H9 (cell line): ENCODE measurements around the gene GP1BB. TPM values are rescaled to one million over a fixed set of nuclear protein-coding genes. Genes with fewer than 3 reads are reported as not detected.

Experiments used
- DNase-seq: peaks from one replicate; pipeline ENCODE4 v3.0.0-alpha.2; 2017
- H2AFZ ChIP-seq: one replicate; pipeline ENCODE4 v1.6.1; 2013; ENCODE audit warnings: mild to moderate bottlenecking, low read length, control low read depth, moderate library complexity
- H2AK5ac ChIP-seq: 2 replicates; pipeline ENCODE4 v1.6.1; 2013; ENCODE audit warnings: low read length, control low read depth, mixed read lengths; ENCODE audit not compliant: insufficient read length
- H2BK120ac ChIP-seq: one replicate; pipeline ENCODE4 v1.6.1; 2013; ENCODE audit warnings: low read depth, mild to moderate bottlenecking, low read length, control low read depth, inconsistent platforms; ENCODE audit not compliant: poor library complexity, severe bottlenecking
- H2BK12ac ChIP-seq: 2 replicates; pipeline ENCODE4 v1.6.1; 2013; ENCODE audit warnings: low read length, control low read depth, mixed read lengths, low read depth; ENCODE audit not compliant: insufficient read length
- H2BK15ac ChIP-seq: 2 replicates; pipeline ENCODE4 v1.6.1; 2013; ENCODE audit warnings: low read depth, low read length, control low read depth
- H2BK20ac ChIP-seq: one replicate; pipeline ENCODE4 v1.6.1; 2013; ENCODE audit warnings: low read depth, mild to moderate bottlenecking, low read length, control low read depth, inconsistent platforms; ENCODE audit not compliant: poor library complexity, severe bottlenecking
- H2BK5ac ChIP-seq: 2 replicates; pipeline ENCODE4 v1.6.1; 2013; ENCODE audit warnings: low read length, control low read depth, mixed read lengths; ENCODE audit not compliant: insufficient read length
- H3K14ac ChIP-seq: 2 replicates; pipeline ENCODE4 v1.6.1; 2013; ENCODE audit warnings: low read length, control low read depth; ENCODE audit not compliant: insufficient read depth
- H3K18ac ChIP-seq: 2 replicates; pipeline ENCODE4 v1.6.1; 2013; ENCODE audit warnings: low read depth, mild to moderate bottlenecking, mixed read lengths, low read length, control low read depth; ENCODE audit not compliant: insufficient read length
- H3K23ac ChIP-seq: 2 replicates; pipeline ENCODE4 v1.6.1; 2013; ENCODE audit warnings: low read length, control low read depth, mixed read lengths, low read depth; ENCODE audit not compliant: insufficient read length
- H3K23me2 ChIP-seq: 2 replicates; pipeline ENCODE4 v1.6.1; 2013; ENCODE audit warnings: low read depth, mild to moderate bottlenecking, mixed read lengths, low read length, control low read depth; ENCODE audit not compliant: insufficient read length, poor library complexity, severe bottlenecking
- H3K27ac ChIP-seq: 2 replicates; pipeline ENCODE4 v1.5.1; 2013; ENCODE audit warnings: low read length, control low read depth, mixed read lengths, low read depth; ENCODE audit not compliant: insufficient read length
- H3K27me3 ChIP-seq: 2 replicates; pipeline ENCODE4 v1.6.1; 2013; ENCODE audit warnings: low read length, control low read depth, inconsistent platforms; ENCODE audit not compliant: insufficient read depth
- H3K4ac ChIP-seq: 2 replicates; pipeline ENCODE4 v1.6.1; 2013; ENCODE audit warnings: low read depth, mild to moderate bottlenecking, control low read depth, inconsistent platforms, low read length, moderate library complexity
- H3K4me1 ChIP-seq: 2 replicates; pipeline ENCODE4 v1.6.1; 2013; ENCODE audit warnings: low read length, control low read depth, inconsistent platforms; ENCODE audit not compliant: insufficient read depth
- H3K4me2 ChIP-seq: 2 replicates; pipeline ENCODE4 v1.6.1; 2013; ENCODE audit warnings: low read length, control low read depth, mixed read lengths; ENCODE audit not compliant: insufficient read length, insufficient read depth
- H3K56ac ChIP-seq: 2 replicates; pipeline ENCODE4 v1.6.1; 2013; ENCODE audit warnings: low read depth, mild to moderate bottlenecking, mixed read lengths, low read length, control low read depth; ENCODE audit not compliant: insufficient read length
- H3K79me1 ChIP-seq: 2 replicates; pipeline ENCODE4 v1.6.1; 2013; ENCODE audit warnings: low read depth, mild to moderate bottlenecking, moderate library complexity, low read length, control low read depth, inconsistent platforms; ENCODE audit not compliant: insufficient read depth, poor library complexity, severe bottlenecking
- H3K79me2 ChIP-seq: 2 replicates; pipeline ENCODE4 v1.6.1; 2013; ENCODE audit warnings: low read length, control low read depth, inconsistent platforms; ENCODE audit not compliant: insufficient read depth
- H3K9ac ChIP-seq: 2 replicates; pipeline ENCODE4 v1.6.1; 2013; ENCODE audit warnings: low read length, control low read depth, mixed read lengths; ENCODE audit not compliant: insufficient read length; ENCODE audit errors: extremely low read depth
- H3K9me3 ChIP-seq: one replicate; pipeline ENCODE4 v1.6.1; 2013; ENCODE audit warnings: low read depth, low read length, inconsistent platforms; ENCODE audit not compliant: control insufficient read depth
- H3T11ph ChIP-seq: one replicate; pipeline ENCODE4 v1.6.1; 2013; ENCODE audit warnings: mild to moderate bottlenecking, low read length, control low read depth, inconsistent platforms
- H4K20me1 ChIP-seq: one replicate; pipeline ENCODE4 v1.6.1; 2013; ENCODE audit not compliant: control insufficient read depth, insufficient read length, insufficient read depth
- H4K5ac ChIP-seq: 2 replicates; pipeline ENCODE4 v1.6.1; 2013; ENCODE audit warnings: low read depth, mild to moderate bottlenecking, mixed read lengths, low read length, control low read depth; ENCODE audit not compliant: insufficient read length
- H4K8ac ChIP-seq: replicated peaks from 2 replicates; pipeline ENCODE4 v1.6.1; 2013; ENCODE audit warnings: low read length, control low read depth, mixed read lengths, low read depth; ENCODE audit not compliant: insufficient read length
- H4K91ac ChIP-seq: 2 replicates; pipeline ENCODE4 v1.6.1; 2013; ENCODE audit warnings: low read depth, mild to moderate bottlenecking, moderate library complexity, mixed read lengths, low read length, control low read depth; ENCODE audit not compliant: insufficient read length
- H3K27ac Mint-ChIP-seq, 3 experiments: 2 replicates in 2 of 3; 3 replicates in 1 of 3; pipeline ENCODE4 v1.8.0; 2020 to 2021; ENCODE audit warnings: mixed read lengths in 3 of 3, mild to moderate bottlenecking in 1 of 3, moderate library complexity in 1 of 3
- H3K27me3 Mint-ChIP-seq: 2 replicates; pipeline ENCODE4 v1.8.0; 2021; ENCODE audit warnings: low read depth, mild to moderate bottlenecking, moderate library complexity, mixed read lengths
- H3K36me3 Mint-ChIP-seq, 3 experiments: 2 replicates in 2 of 3; 3 replicates in 1 of 3; pipeline ENCODE4 v1.8.0; 2020 to 2021; ENCODE audit warnings: low read depth in 3 of 3, mixed read lengths in 3 of 3; ENCODE audit not compliant: insufficient read depth in 1 of 3
- H3K4me1 Mint-ChIP-seq, 2 experiments: 2 replicates each; pipeline ENCODE4 v1.8.0; 2020; ENCODE audit warnings: mixed read lengths in 2 of 2
- H3K4me3 Mint-ChIP-seq, 2 experiments: 2 replicates in 1 of 2; 3 replicates in 1 of 2; pipeline ENCODE4 v1.8.0; 2020 to 2021; ENCODE audit warnings: mild to moderate bottlenecking in 2 of 2, mixed read lengths in 2 of 2, moderate library complexity in 1 of 2
- H3K9me3 Mint-ChIP-seq, 2 experiments: 2 replicates in 1 of 2; 3 replicates in 1 of 2; pipeline ENCODE4 v1.8.0; 2020; ENCODE audit warnings: mild to moderate bottlenecking in 2 of 2, mixed read lengths in 2 of 2, moderate library complexity in 1 of 2
- WGBS: extraction: QIAGEN DNeasy Blood & Tissue Kit; methylation state at CpG from one replicate; pipeline ENCODE4 v1.1.7; 2013; ENCODE audit warnings: missing lambda C conversion rate, low lambda C conversion rate, mixed read lengths; ENCODE audit not compliant: insufficient read length; ENCODE audit errors: extremely low coverage; 5-methylcytosine and 5-hydroxymethylcytosine counted together
- total RNA-seq: library from RNA; stranded (reverse); gene quantifications from 2 replicates; pipeline ENCODE4 v1.2.1, GENCODE V29; 2021
- TF ChIP-seq, protein P1 (sequence below): fragments of 200-600 bp; sonication (generic); conservative IDR thresholded peaks from 3 replicates; pipeline ENCODE4 v1.8.0; 2021; ENCODE audit warnings: antibody characterized with exemption, mild to moderate bottlenecking

GP1BB gene
- total RNA-seq, 1 experiment from 2014 or later: 3.4 TPM

- Histone ChIP-seq H2BK5ac (no peak overlapping the region), H3K27me3 (peaks cover 82% of the 10 kb centered on the region), H3T11ph (no peak overlapping the region), H4K8ac (no peak overlapping the region), H3K9me3 (no peaks in the 10 kb centered on the region), H3K14ac (no peak overlapping the region), H4K20me1 (peaks cover 3% of the 10 kb centered on the region), H3K27ac (no peak overlapping the region), H3K9ac (no peak overlapping the region), H3K79me2 (no peaks in the 10 kb centered on the region), H2AFZ (no peak overlapping the region), H2BK120ac (no peak overlapping the region), H3K23ac (no peak overlapping the region), H3K4me1 (no peaks in the 10 kb centered on the region; the same call in 1 of the 2 replicates), H3K23me2 (no peaks in the 10 kb centered on the region), H3K18ac (no peak overlapping the region), H2AK5ac (no peak overlapping the region), H4K5ac (no peak overlapping the region), H3K56ac (no peak overlapping the region), H3K79me1 (no peaks in the 10 kb centered on the region), H2BK20ac (no peak overlapping the region), H3K4ac (no peak overlapping the region), H2BK12ac (no peak overlapping the region), H2BK15ac (no peak overlapping the region), H3K4me2 (peak overlapping the region; percentile 7), H4K91ac (no peak overlapping the region)
- Mint-ChIP-seq H3K27me3 (peaks cover 87% of the 10 kb centered on the region), H3K27ac (no peak overlapping the region), H3K9me3 (peaks cover 8 to 13% of the 10 kb centered on the region in 2 experiments; a peak in 4 of 5 replicates), H3K4me1 (peaks cover 22 to 50% of the 10 kb centered on the region in 2 experiments), H3K4me3 (peak overlapping the region; percentile 35 to 71), H3K36me3 (peaks cover 0 to 3% (median 0%) of the 10 kb centered on the region in 3 experiments; a peak in 2 of 7 replicates)
- no CpG with 5 or more reads among the region's 117 CpGs for WGBS
- DNase-seq: peak; percentile 32
- TF ChIP-seq, protein P1, sequence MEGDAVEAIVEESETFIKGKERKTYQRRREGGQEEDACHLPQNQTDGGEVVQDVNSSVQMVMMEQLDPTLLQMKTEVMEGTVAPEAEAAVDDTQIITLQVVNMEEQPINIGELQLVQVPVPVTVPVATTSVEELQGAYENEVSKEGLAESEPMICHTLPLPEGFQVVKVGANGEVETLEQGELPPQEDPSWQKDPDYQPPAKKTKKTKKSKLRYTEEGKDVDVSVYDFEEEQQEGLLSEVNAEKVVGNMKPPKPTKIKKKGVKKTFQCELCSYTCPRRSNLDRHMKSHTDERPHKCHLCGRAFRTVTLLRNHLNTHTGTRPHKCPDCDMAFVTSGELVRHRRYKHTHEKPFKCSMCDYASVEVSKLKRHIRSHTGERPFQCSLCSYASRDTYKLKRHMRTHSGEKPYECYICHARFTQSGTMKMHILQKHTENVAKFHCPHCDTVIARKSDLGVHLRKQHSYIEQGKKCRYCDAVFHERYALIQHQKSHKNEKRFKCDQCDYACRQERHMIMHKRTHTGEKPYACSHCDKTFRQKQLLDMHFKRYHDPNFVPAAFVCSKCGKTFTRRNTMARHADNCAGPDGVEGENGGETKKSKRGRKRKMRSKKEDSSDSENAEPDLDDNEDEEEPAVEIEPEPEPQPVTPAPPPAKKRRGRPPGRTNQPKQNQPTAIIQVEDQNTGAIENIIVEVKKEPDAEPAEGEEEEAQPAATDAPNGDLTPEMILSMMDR: no peak
Observed at GRCh38 chr22:19760951-19761724, 37.8 kb downstream of the GP1BB start.
